Lower leg skin (tissue), 4 donors: ENCODE results near the gene DIAPH1. TPM values are rescaled to one million over a fixed set of nuclear protein-coding genes. Genes with fewer than 3 reads are reported as not detected.

Experiments
- DNase-seq, 2 donors: peaks; one replicate each; pipeline ENCODE4 v3.0.0-alpha.2; 2019; ENCODE audit warnings: low spot score in 2 of 2
- H3K4me3 ChIP-seq: fragments of 200-600 bp; sonication (generic); 2 replicates; pipeline ENCODE4 v1.5.1; 2017; ENCODE audit warnings: mild to moderate bottlenecking, low read depth; ENCODE audit not compliant: poor library complexity, severe bottlenecking
- POLR2A ChIP-seq, 2 donors: fragments of 450-650 bp; IDR thresholded peaks; one replicate each; pipeline ENCODE4 v1.6.1; 2016 to 2017; ENCODE audit warnings: antibody characterized with exemption in 2 of 2, mild to moderate bottlenecking in 1 of 2, moderate library complexity in 1 of 2
- WGBS, 2 donors: methylation state at CpG; one replicate each; pipeline ENCODE4 v1.1.5; 2018; 5-methylcytosine and 5-hydroxymethylcytosine counted together
- intact Hi-C: fragments of 100-400 bp; cut with DNase I; formaldehyde crosslinking; loops from one replicate; pipeline ENCODE4 v1.15.0; 2023; ENCODE audit warnings: low total_unique reads
- total RNA-seq, 4 donors: library from RNA; depleted of rRNA; stranded (reverse); fragments of >200 nt; gene quantifications; one replicate each; pipeline ENCODE4 v1.1.0, GENCODE V29; 2016
- TF ChIP-seq, protein P1 (sequence below), 3 donors: fragments of 450-650 bp; IDR thresholded peaks; one replicate each; pipeline ENCODE4 v1.5.1; 2016; ENCODE audit warnings: antibody characterized with exemption in 3 of 3, mild to moderate bottlenecking in 3 of 3, moderate library complexity in 2 of 3

Gene DIAPH1
- total RNA-seq, 4 donors from 2014 or later, result 64.9 to 101 (median 88.7) TPM

DNA sequence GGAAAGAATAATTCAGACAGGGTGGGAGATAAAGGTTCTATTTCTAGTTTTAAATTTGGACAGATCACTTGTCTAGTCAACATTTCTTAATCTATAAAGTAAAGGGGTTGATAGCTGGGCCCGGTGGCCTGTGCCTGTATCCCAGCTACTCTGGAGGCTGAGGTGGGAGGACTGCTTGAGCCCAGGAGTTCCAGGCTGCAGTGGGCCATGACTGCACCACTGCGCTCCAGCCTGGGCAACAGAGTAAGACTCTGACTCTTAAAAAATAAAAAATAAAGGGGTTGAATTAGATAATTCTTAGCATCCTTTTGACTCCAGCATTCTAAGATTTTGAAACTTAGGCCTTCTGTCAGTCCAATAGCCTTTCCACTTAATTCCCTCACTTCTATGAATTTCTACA, 10.8 kb downstream of the DIAPH1 start:
- DNase-seq, result no peak
- TF ChIP-seq, protein P1, sequence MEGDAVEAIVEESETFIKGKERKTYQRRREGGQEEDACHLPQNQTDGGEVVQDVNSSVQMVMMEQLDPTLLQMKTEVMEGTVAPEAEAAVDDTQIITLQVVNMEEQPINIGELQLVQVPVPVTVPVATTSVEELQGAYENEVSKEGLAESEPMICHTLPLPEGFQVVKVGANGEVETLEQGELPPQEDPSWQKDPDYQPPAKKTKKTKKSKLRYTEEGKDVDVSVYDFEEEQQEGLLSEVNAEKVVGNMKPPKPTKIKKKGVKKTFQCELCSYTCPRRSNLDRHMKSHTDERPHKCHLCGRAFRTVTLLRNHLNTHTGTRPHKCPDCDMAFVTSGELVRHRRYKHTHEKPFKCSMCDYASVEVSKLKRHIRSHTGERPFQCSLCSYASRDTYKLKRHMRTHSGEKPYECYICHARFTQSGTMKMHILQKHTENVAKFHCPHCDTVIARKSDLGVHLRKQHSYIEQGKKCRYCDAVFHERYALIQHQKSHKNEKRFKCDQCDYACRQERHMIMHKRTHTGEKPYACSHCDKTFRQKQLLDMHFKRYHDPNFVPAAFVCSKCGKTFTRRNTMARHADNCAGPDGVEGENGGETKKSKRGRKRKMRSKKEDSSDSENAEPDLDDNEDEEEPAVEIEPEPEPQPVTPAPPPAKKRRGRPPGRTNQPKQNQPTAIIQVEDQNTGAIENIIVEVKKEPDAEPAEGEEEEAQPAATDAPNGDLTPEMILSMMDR (IDR thresholded peaks at IDR 0.05), result no peak
- no peak for TF ChIP-seq POLR2A (IDR thresholded peaks at IDR 0.05)
- WGBS, 2 donors, result 82 to 86% methylated on average over 2 of the region's 2 CpGs
- intact Hi-C loops, result no loop called here
- H3K4me3 ChIP-seq, result no peak overlapping the region

DNA sequence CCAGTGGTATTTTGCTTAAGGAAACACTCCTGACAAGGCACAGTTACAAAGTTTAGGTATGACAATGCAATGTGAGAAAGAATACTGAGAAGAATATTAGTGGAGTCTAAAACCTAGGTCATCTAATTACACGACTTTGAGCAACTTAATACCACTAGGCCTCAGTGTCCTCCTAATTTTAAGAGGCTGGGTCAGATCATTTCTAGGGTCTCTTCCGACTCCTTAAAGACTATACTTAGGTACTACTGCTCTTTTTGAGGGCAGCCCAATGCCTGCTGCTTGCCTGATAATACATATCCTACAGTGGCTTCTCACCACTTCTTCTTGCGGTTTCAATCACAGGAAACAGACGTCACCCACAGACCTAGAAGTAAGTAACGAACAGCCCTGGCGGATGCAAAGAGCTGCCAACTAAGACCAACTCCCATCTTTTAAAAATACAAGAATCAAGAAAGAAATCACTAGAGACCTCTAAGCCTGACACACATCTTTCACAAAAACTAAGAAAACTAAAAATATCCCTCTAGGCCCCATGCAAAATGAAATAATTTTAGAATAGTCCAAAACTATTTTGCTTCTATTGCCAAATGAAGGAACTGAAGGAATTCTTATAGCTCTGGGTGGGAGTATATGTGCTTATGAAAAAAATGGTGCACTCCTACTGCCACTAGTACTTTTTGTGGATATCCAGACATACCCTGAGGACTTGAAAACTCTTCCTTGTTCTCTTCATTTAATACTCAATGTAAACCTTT, 13.1 kb downstream of the DIAPH1 start:
- intact Hi-C loops, result no loop called here
- TF ChIP-seq, protein P1 (IDR thresholded peaks at IDR 0.05), result no peak
- no peak for TF ChIP-seq POLR2A (IDR thresholded peaks at IDR 0.05)
- 48 to 65% methylated on average over 6 of the region's 6 CpGs for WGBS, 2 donors
- H3K4me3 ChIP-seq, result no peak overlapping the region
- DNase-seq, result peak in 1 of 2 donors; percentile 77

DNA sequence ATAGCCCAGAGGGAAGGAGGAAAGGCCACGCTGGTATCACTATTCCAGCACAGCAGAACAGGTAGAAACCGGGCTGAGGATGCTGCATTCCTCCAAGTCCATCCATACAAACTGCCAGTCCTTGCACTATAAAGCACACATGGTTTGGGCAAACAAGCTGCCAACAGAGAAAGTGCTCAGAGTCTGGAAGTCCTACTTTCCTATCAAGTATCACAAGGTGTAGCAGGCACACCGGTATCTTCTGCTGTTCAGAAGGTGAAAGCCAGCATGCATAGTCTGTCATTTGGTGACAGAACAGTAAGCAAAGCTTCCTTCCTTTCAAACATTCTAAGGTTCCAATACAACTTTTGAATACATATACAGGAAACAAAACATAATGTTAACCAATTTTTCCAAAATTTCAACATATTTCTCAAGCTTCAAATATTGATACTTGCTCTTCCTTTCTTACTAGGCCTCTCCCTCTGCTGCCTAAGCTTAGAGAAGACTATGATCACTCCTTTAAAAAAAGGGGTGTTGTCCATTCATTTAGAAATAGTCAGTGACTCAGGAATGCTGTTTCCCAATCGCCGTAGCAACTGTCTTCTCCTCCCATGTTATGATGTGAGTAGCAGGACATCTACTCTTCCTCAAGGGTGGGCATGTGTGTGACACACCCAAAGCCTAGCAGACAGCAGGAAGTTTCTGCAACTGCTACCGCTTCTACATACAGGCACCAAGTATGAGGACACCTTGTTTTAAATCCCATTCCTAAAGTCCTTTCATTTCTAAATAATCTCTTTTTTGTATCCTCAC, 14.7 kb downstream of the DIAPH1 start:
- DNase-seq, result peak; percentile 89
- intact Hi-C loops, result no loop called here
- no peak overlapping the region for H3K4me3 ChIP-seq
- 28 to 34% methylated on average over 6 of the region's 6 CpGs for WGBS, 2 donors
- TF ChIP-seq POLR2A (IDR thresholded peaks at IDR 0.05), result no peak
- TF ChIP-seq, protein P1 (IDR thresholded peaks at IDR 0.05), result no peak

DNA sequence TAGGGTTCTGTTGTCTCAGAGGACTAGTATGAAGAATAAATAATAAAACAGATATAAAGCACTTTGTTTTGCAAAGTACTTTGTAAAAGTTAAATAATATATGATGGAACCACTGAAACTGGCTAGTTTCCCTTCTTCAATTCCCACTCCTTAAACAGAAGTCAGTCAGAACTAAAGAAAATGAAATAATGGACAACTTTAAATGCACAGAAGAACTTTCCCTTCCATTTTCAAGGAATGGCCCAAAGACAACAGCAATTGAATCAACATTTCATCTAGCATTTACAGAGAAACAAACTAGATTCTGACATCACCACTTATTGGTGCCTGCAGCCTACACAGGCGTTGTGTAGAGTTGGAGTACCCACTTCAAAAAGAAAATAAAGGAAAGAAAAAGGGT, 16.2 kb downstream of the DIAPH1 start:
- no peak overlapping the region for H3K4me3 ChIP-seq
- WGBS, 2 donors, result 93 to 94% methylated on average over 1 of the region's 1 CpG
- no peak for DNase-seq
- intact Hi-C loops, result no loop called here
- no peak for TF ChIP-seq POLR2A (IDR thresholded peaks at IDR 0.05)
- TF ChIP-seq, protein P1 (IDR thresholded peaks at IDR 0.05), result no peak

DNA sequence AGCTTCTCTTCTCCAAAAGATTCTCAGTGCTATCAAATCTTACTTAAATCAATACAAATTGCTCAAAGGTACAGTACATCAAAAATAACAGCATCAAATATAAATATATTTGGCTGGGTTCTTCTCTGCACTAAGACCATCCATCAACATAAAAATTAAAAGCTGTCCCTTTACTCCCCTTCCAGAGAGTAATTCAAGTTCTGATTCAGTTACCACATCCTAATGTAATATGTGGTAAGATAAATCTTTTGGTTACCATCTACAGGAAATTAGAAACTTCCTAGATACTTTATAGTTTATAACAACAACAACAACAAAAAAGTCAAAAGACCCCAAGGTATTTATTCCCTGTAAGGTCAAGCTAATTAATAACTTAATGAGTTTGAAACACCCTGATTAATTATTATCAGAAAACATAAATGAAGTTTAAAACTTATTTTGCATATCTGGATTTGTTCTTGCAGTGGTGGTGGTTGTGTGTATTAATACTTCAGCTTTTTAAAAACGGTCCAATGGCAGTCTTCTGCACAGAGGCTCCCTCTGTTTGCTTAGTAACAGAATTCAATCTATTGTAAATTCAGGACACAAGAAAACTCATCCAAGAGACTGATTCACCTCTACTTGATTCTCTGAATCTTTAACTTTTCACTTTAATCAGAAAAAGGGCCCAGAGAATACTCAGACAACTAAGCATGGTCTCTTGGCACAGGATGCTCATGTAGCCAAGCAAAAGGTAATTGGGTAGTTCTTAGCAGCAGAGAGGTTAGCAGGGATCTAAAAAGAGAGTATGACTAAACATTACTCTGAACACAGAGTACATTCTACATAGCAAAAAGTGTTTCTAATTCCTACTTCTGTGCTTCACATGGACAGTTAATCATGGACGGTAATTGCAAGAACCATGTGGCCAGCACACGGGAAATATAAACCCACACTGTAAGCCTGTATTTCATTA, 20.1 kb downstream of the DIAPH1 start:
- TF ChIP-seq, protein P1 (IDR thresholded peaks at IDR 0.05), result no peak
- TF ChIP-seq POLR2A (IDR thresholded peaks at IDR 0.05), result no peak
- 54 to 64% methylated on average over 3 of the region's 3 CpGs for WGBS, 2 donors
- no peak overlapping the region for H3K4me3 ChIP-seq
- intact Hi-C loops, result no loop called here
- DNase-seq, result no peak
